GM12864 (cell line): Measurements from ENCODE around the gene PARD3B.

ENCODE experiments used
- DNase-seq: peaks from one replicate; pipeline ENCODE4 v3.0.0-alpha.2; 2011; ENCODE audit warnings: low read depth
- H3K4me3 ChIP-seq: 2 replicates; pipeline ENCODE4 v1.5.1; 2011; ENCODE audit warnings: mild to moderate bottlenecking, low read depth, low read length, control low read depth
- TF ChIP-seq, protein P1 (sequence below): IDR thresholded peaks from 2 replicates; pipeline ENCODE4 v1.5.1; 2011; ENCODE audit warnings: low read depth, mild to moderate bottlenecking, moderate library complexity, low read length, control low read depth, inconsistent platforms; ENCODE audit errors: missing control alignments

The PARD3B gene

GRCh38 chr2:205372141-205372540 lies 826.9 kb downstream of the PARD3B start:
- DNase-seq, result no peak
- TF ChIP-seq, protein P1, sequence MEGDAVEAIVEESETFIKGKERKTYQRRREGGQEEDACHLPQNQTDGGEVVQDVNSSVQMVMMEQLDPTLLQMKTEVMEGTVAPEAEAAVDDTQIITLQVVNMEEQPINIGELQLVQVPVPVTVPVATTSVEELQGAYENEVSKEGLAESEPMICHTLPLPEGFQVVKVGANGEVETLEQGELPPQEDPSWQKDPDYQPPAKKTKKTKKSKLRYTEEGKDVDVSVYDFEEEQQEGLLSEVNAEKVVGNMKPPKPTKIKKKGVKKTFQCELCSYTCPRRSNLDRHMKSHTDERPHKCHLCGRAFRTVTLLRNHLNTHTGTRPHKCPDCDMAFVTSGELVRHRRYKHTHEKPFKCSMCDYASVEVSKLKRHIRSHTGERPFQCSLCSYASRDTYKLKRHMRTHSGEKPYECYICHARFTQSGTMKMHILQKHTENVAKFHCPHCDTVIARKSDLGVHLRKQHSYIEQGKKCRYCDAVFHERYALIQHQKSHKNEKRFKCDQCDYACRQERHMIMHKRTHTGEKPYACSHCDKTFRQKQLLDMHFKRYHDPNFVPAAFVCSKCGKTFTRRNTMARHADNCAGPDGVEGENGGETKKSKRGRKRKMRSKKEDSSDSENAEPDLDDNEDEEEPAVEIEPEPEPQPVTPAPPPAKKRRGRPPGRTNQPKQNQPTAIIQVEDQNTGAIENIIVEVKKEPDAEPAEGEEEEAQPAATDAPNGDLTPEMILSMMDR, result no peak
- H3K4me3 ChIP-seq, result no peak overlapping the region

DNA sequence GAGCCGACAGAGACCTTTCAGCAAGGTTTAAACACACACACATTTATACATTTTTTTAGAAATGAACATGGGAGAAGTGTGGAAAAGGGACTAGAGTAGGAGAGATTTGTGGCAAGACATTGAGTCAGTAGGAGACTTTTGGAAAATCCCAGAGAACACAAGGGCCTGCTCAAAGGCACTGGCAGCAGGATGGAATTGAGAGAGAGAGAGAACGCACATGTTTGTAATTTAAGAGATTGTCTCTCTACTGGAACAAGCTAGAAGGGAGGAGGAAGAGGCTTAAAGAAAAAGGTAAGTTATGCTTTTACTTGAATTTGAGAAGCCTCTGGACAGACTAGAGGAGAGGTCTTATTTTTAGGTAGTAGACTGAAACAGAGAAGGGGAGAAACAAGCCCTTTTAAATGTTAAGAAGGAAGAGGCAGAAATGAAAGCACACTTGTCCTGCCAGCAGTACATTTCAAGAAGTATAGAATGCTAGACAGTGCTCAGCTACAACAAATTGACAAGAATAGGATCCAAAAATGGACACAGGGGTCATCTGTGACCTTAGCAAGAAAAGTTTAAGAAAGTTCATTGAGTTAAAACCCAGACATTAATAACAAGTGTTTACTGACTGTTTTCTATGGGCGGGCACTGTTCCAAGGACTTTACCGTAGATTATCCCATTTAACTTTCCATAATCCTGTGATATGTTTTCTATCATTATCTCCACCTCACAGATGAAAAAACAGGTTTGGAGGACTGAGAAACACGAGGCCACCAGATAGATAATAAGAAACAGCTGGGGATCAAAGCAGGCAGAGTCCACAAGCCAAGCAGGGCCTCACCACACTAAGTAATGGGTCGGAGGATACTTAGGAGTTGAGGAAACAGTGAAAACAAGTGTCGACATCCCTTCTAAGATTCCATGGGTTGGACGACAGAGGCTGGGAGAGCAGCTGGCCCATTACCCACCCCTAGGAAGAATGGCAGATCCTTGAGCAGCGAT lies 830.5 kb downstream of the PARD3B start:
- no peak overlapping the region for H3K4me3 ChIP-seq
- DNase-seq, result no peak
- TF ChIP-seq, protein P1, result no peak

- no peak for DNase-seq
- H3K4me3 ChIP-seq, result no peak overlapping the region
- TF ChIP-seq, protein P1, result no peak
These were observed 832.0 kb downstream of the PARD3B start for GRCh38 chr2:205377324-205377723.

DNA sequence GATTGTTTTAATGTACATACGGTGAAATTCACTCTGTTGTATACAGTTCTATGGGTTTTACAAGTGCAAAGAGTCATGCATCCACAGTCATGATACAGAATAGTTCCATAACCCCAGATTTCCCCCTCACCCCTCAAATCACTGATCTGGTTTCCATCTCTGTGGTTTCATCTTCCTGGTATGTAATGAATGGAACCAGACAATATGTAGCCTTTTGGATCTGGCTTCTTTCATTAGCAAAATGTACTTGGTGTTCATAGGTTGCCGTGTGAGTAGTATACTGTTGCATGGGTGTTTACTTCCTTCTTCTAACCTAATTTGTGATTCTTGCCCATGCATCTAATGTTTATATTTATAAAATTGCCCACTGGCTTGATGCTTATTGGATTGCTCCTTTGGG lies 838.3 kb downstream of the PARD3B start:
- DNase-seq, result no peak
- no peak overlapping the region for H3K4me3 ChIP-seq

DNA sequence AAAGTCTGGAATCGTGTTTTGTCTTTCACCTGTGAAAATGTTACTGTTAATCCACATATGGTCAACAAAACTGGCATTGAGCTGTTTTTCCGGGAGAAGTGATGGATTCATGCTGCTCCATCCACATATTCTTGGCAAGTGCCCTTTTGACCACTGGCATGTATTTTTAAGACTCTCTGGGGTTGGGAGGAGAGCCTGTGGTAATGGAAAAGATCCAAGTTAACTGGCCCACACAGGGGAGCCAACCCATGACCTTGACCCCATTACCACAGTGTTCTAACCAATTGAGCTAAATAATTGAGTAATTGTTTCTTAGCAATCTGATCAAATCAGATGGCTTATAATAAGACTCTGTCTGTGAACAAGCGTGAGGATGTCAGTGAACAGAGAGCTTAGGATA lies 840.8 kb downstream of the PARD3B start:
- H3K4me3 ChIP-seq, result no peak overlapping the region
- TF ChIP-seq, protein P1, result no peak
- DNase-seq, result no peak

More for the DNA sequence above, 838.3 kb downstream of the PARD3B start:
- TF ChIP-seq, protein P1, result no peak

- TF ChIP-seq, protein P1, result no peak
- DNase-seq, result no peak
- no peak overlapping the region for H3K4me3 ChIP-seq
These were observed 842.2 kb downstream of the PARD3B start for GRCh38 chr2:205387350-205388055.
